ENCODE results near the gene SNRPB.

Gene SNRPB

GRCh38 chr20:2515203-2515602 is 44.6 kb upstream of the SNRPB start:
- Histone ChIP-seq H3K27me3 (peaks cover 49% of the 10 kb centered on the region), H3K4me1 (ENCODE audit: control insufficient read depth in 1 of 2, insufficient read depth in 1 of 2, low read depth in 1 of 2, low read length in 1 of 2) (peaks cover 4 to 7% of the 10 kb centered on the region in 2 experiments), H3K36me3 (no peaks in the 10 kb centered on the region), H3K4me3 (ENCODE audit: low read depth in 1 of 2, low read length in 1 of 2) (no peak overlapping the region), H3K9me3 (no peaks in the 10 kb centered on the region), H3K27ac (no peak overlapping the region)
- no peak for TF ChIP-seq CTCF (IDR thresholded peaks at IDR 0.05)

- Histone ChIP-seq H3K4me1 (ENCODE audit: control insufficient read depth in 1 of 2, insufficient read depth in 1 of 2, low read depth in 1 of 2, low read length in 1 of 2) (peaks cover 17 to 21% of the 10 kb centered on the region in 2 experiments), H3K4me3 (ENCODE audit: low read depth in 1 of 2, low read length in 1 of 2) (no peak overlapping the region), H3K27ac (no peak overlapping the region), H3K36me3 (no peaks in the 10 kb centered on the region), H3K9me3 (no peaks in the 10 kb centered on the region), H3K27me3 (peaks cover 28% of the 10 kb centered on the region)
- no peak for TF ChIP-seq CTCF (IDR thresholded peaks at IDR 0.05)
Observed at GRCh38 chr20:2509794-2510193, 39.2 kb upstream of the SNRPB start.

GRCh38 chr20:2509468-2509781 is 38.8 kb upstream of the SNRPB start:
- Histone ChIP-seq H3K27me3 (peaks cover 28% of the 10 kb centered on the region), H3K4me1 (ENCODE audit: control insufficient read depth in 1 of 2, insufficient read depth in 1 of 2, low read depth in 1 of 2, low read length in 1 of 2) (peaks cover 13 to 17% of the 10 kb centered on the region in 2 experiments), H3K9me3 (no peaks in the 10 kb centered on the region), H3K36me3 (no peaks in the 10 kb centered on the region), H3K27ac (peak overlapping the region; percentile 75), H3K4me3 (ENCODE audit: low read depth in 1 of 2, low read length in 1 of 2) (peak overlapping the region; percentile 82 to 96)
- no peak for TF ChIP-seq CTCF (IDR thresholded peaks at IDR 0.05)

GRCh38 chr20:2508631-2509467 is 38.3 kb upstream of the SNRPB start, which contains the start of gene ZNF343:
Gene ZNF343 (minus strand): TSS chr20:2508915. CDS start chr20:2493895, 15,020 bp downstream.
- Histone ChIP-seq H3K9me3 (no peaks in the 10 kb centered on the region), H3K4me1 (ENCODE audit: control insufficient read depth in 1 of 2, insufficient read depth in 1 of 2, low read depth in 1 of 2, low read length in 1 of 2) (peaks cover 13 to 14% of the 10 kb centered on the region in 2 experiments), H3K27me3 (peaks cover 28% of the 10 kb centered on the region), H3K27ac (peak within 1 kb of the TSS; percentile 75), H3K4me3 (ENCODE audit: low read depth in 1 of 2, low read length in 1 of 2) (peak within 1 kb of the TSS; percentile 82 to 96), H3K36me3 (no peaks in the 10 kb centered on the region)
- TF ChIP-seq CTCF (IDR thresholded peaks at IDR 0.05), result peak; percentile 14

- H3K27ac ChIP-seq, result peak overlapping the region; percentile 75
- H3K4me3 ChIP-seq (ENCODE audit: low read depth in 1 of 2, low read length in 1 of 2), result peak overlapping the region; percentile 82 to 96
- H3K27me3 ChIP-seq, result peaks cover 20% of the 10 kb centered on the region
- no peaks in the 10 kb centered on the region for H3K36me3 ChIP-seq
- no peaks in the 10 kb centered on the region for H3K9me3 ChIP-seq
- H3K4me1 ChIP-seq (ENCODE audit: control insufficient read depth in 1 of 2, insufficient read depth in 1 of 2, low read depth in 1 of 2, low read length in 1 of 2), result peaks cover 13 to 14% of the 10 kb centered on the region in 2 experiments
- TF ChIP-seq CTCF (IDR thresholded peaks at IDR 0.05), result no peak
Observed at GRCh38 chr20:2507875-2508630, 37.5 kb upstream of the SNRPB start.

All from neutrophil (primary cell).